HG03159 (cell line): ENCODE measurements around the gene PCDHB16.
"Not testable (repeated sequence)": the region's sequence is repeated elsewhere in the genome, so short reads cannot be mapped to it uniquely, and the experiment has no call there.

ENCODE experiments used
- ATAC-seq: cut with Tn5 transposase; IDR thresholded peaks from one replicate; pipeline ENCODE4 v1.9.1; 2021; ENCODE audit warnings: mild to moderate bottlenecking, moderate library complexity; ENCODE audit not compliant: unreplicated experiment

The PCDHB16 gene

GRCh38 chr5:141224844-141225243 is 42.7 kb downstream of the PCDHB16 start:
- ATAC-seq: not testable (repeated sequence)

- not testable (repeated sequence) for ATAC-seq
These were observed 43.2 kb downstream of the PCDHB16 start for GRCh38 chr5:141225421-141225820.

GRCh38 chr5:141234109-141234667 is 52.0 kb downstream of the PCDHB16 start:
- no peak for ATAC-seq
